IMR-90 (cell line): ENCODE data around the gene NCCRP1. TPM values are rescaled to one million over a fixed set of nuclear protein-coding genes. Genes with fewer than 3 reads are reported as not detected.

Experiments
- ATAC-seq: fragments of 200-7000 bp; cut with Tn5 transposase; 2 replicates; pipeline ENCODE4 v1.9.1; 2020; ENCODE audit warnings: low read depth, mild to moderate bottlenecking, moderate library complexity
- BruUV-seq: library from RNA; stranded (reverse); fragments of 400-500 nt; replicated peaks from 2 replicates; lab custom pipeline; 2021; lab: Mats Ljungman, UMichigan
- CTCF ChIA-PET: fragments of 300-600 bp; formaldehyde crosslinking; extraction: SDS; loops from one replicate; lab custom pipeline; 2021; ENCODE audit warnings: antibody characterized with exemption; lab: Yijun Ruan, JAX
- POLR2A ChIA-PET: fragments of 300-600 bp; sonication (Branson Sonifier 250); formaldehyde crosslinking; loops from one replicate; lab custom pipeline; 2022; ENCODE audit warnings: antibody characterized with exemption; ENCODE audit not compliant: unreplicated experiment; lab: Charles Lee
- DNase-seq: peaks from one replicate; pipeline ENCODE4 v3.0.0; 2013
- H2AFZ ChIP-seq: replicated peaks from 2 replicates; pipeline ENCODE3; 2013; ENCODE audit warnings: low read length, mild to moderate bottlenecking; ENCODE audit not compliant: poor library complexity
- H2AK5ac ChIP-seq: 2 replicates; pipeline ENCODE4 v1.6.1; 2013; ENCODE audit warnings: low read depth, low read length, inconsistent platforms
- H2AK9ac ChIP-seq: replicated peaks from 2 replicates; pipeline ENCODE3; 2013; ENCODE audit warnings: mild to moderate bottlenecking, low read depth, low read length, moderate library complexity; ENCODE audit not compliant: poor library complexity
- H2BK120ac ChIP-seq: 2 replicates; pipeline ENCODE4 v1.6.1; 2013; ENCODE audit warnings: low read depth, low read length, inconsistent platforms
- H2BK15ac ChIP-seq: 3 replicates; pipeline ENCODE4 v1.6.1; 2013; ENCODE audit warnings: low read depth, low read length, inconsistent platforms
- H2BK20ac ChIP-seq: 2 replicates; pipeline ENCODE4 v1.6.1; 2013; ENCODE audit warnings: low read depth, mild to moderate bottlenecking, inconsistent platforms, low read length, moderate library complexity
- H2BK5ac ChIP-seq: 2 replicates; pipeline ENCODE4 v1.6.1; 2013; ENCODE audit warnings: mild to moderate bottlenecking, low read depth, low read length, inconsistent platforms; ENCODE audit not compliant: poor library complexity, severe bottlenecking
- H3K14ac ChIP-seq: replicated peaks from 2 replicates; pipeline ENCODE4 v1.6.1; 2013; ENCODE audit warnings: low read depth, low read length, inconsistent platforms
- H3K18ac ChIP-seq: 2 replicates; pipeline ENCODE4 v1.6.1; 2013; ENCODE audit warnings: low read depth, low read length, control low read depth
- H3K23ac ChIP-seq: 2 replicates; pipeline ENCODE4 v1.6.1; 2013; ENCODE audit warnings: low read depth, low read length, inconsistent platforms
- H3K27ac ChIP-seq: 2 replicates; pipeline ENCODE4 v1.5.1; 2013; ENCODE audit warnings: mild to moderate bottlenecking, control low read depth, low read length; ENCODE audit not compliant: insufficient read depth
- H3K27me3 ChIP-seq: 2 replicates; pipeline ENCODE4 v1.6.1; 2013; ENCODE audit warnings: low read length; ENCODE audit not compliant: control insufficient read depth, insufficient read depth
- H3K36me3 ChIP-seq: 2 replicates; pipeline ENCODE4 v1.6.1; 2013; ENCODE audit warnings: low read length, mixed read lengths; ENCODE audit not compliant: control insufficient read depth, insufficient read depth
- H3K4ac ChIP-seq: 2 replicates; pipeline ENCODE4 v1.6.1; 2013; ENCODE audit warnings: low read depth, low read length, inconsistent platforms
- H3K4me1 ChIP-seq: 2 replicates; pipeline ENCODE4 v1.6.1; 2013; ENCODE audit warnings: low read length, mixed read lengths; ENCODE audit not compliant: control insufficient read depth, insufficient read depth
- H3K4me2 ChIP-seq: 2 replicates; pipeline ENCODE4 v1.6.1; 2013; ENCODE audit warnings: low read depth, mild to moderate bottlenecking, control low read depth, low read length, moderate library complexity
- H3K4me3 ChIP-seq: 2 replicates; pipeline ENCODE4 v1.5.1; 2013; ENCODE audit warnings: low read depth, mild to moderate bottlenecking, control low read depth, low read length, moderate library complexity; ENCODE audit not compliant: insufficient read depth
- H3K56ac ChIP-seq: 2 replicates; pipeline ENCODE4 v1.6.1; 2013; ENCODE audit warnings: low read length, inconsistent platforms; ENCODE audit not compliant: insufficient read depth; ENCODE audit errors: extremely low read depth
- H3K79me1 ChIP-seq, 2 experiments: 2 replicates each; pipeline ENCODE4 v1.6.1; 2013; ENCODE audit warnings: low read length in 2 of 2, inconsistent platforms in 1 of 2, low read depth in 1 of 2
- H3K9ac ChIP-seq: 2 replicates; pipeline ENCODE4 v1.6.1; 2013; ENCODE audit warnings: low read depth, low read length, control low read depth
- H3K9me1 ChIP-seq: 2 replicates; pipeline ENCODE4 v1.6.1; 2013; ENCODE audit warnings: low read length, inconsistent platforms; ENCODE audit not compliant: insufficient read depth
- H3K9me3 ChIP-seq: 2 replicates; pipeline ENCODE4 v1.6.1; 2013; ENCODE audit warnings: low read length; ENCODE audit not compliant: control insufficient read depth, insufficient read depth
- H4K20me1 ChIP-seq: 2 replicates; pipeline ENCODE4 v1.6.1; 2013; ENCODE audit warnings: low read length, inconsistent platforms; ENCODE audit not compliant: insufficient read depth
- H4K5ac ChIP-seq: 2 replicates; pipeline ENCODE4 v1.6.1; 2013; ENCODE audit warnings: mild to moderate bottlenecking, low read depth, low read length, control low read depth
- H4K8ac ChIP-seq, 2 experiments: 2 replicates each; pipeline ENCODE4 v1.6.1; 2013; ENCODE audit warnings: low read depth in 2 of 2, low read length in 2 of 2, control low read depth in 1 of 2, inconsistent platforms in 1 of 2
- H4K91ac ChIP-seq: 2 replicates; pipeline ENCODE4 v1.6.1; 2013; ENCODE audit warnings: low read depth, low read length, inconsistent platforms; ENCODE audit not compliant: insufficient read depth
- BHLHE40 ChIP-seq: fragments of 150-350 bp; IDR thresholded peaks from 2 replicates; pipeline ENCODE4 v1.6.1; 2016; ENCODE audit warnings: mild to moderate bottlenecking, low read depth, low read length
- CEBPB ChIP-seq: IDR thresholded peaks from 2 replicates; pipeline ENCODE4 v1.6.1; 2012; ENCODE audit warnings: low read depth, low read length, improper control_type of control experiment
- CHD1 ChIP-seq: IDR thresholded peaks from 2 replicates; pipeline ENCODE4 v1.6.1; 2012; ENCODE audit warnings: low read depth, low read length, improper control_type of control experiment
- CTCF ChIP-seq: conservative IDR thresholded peaks from 2 replicates; pipeline ENCODE4 v1.5.1; 2012; ENCODE audit warnings: mild to moderate bottlenecking, low read depth, low read length, improper control_type of control experiment
- ELK1 ChIP-seq: fragments of 150-350 bp; IDR thresholded peaks from 2 replicates; pipeline ENCODE4 v1.6.1; 2016; ENCODE audit warnings: low read depth, mild to moderate bottlenecking, low read length, moderate library complexity, borderline replicate concordance
- FOS ChIP-seq: fragments of 150-350 bp; IDR thresholded peaks from 2 replicates; pipeline ENCODE4 v1.6.1; 2016; ENCODE audit warnings: low read depth, low read length
- MAFK ChIP-seq: IDR thresholded peaks from 2 replicates; pipeline ENCODE4 v1.6.1; 2012; ENCODE audit warnings: low read depth, low read length, improper control_type of control experiment
- MAZ ChIP-seq: IDR thresholded peaks from 2 replicates; pipeline ENCODE4 v1.6.1; 2012; ENCODE audit warnings: low read depth, mild to moderate bottlenecking, low read length, improper control_type of control experiment, moderate library complexity, borderline replicate concordance
- MXI1 ChIP-seq: IDR thresholded peaks from 2 replicates; pipeline ENCODE4 v1.6.1; 2012; ENCODE audit warnings: low read depth, mild to moderate bottlenecking, low read length, moderate library complexity, borderline replicate concordance
- NFE2L2 ChIP-seq: fragments of 150-350 bp; IDR thresholded peaks from 2 replicates; pipeline ENCODE4 v1.6.1; 2016; ENCODE audit warnings: low read depth, mild to moderate bottlenecking, low read length
- POLR2A ChIP-seq: IDR thresholded peaks from 2 replicates; pipeline ENCODE4 v1.6.1; 2012; ENCODE audit warnings: mild to moderate bottlenecking, low read depth, low read length
- RAD21 ChIP-seq: IDR thresholded peaks from 2 replicates; pipeline ENCODE4 v1.6.1; 2012; ENCODE audit warnings: low read length, improper control_type of control experiment
- RCOR1 ChIP-seq: IDR thresholded peaks from 2 replicates; pipeline ENCODE4 v1.6.1; 2012; ENCODE audit warnings: mild to moderate bottlenecking, low read length, improper control_type of control experiment; ENCODE audit not compliant: insufficient replicate concordance
- RFX5 ChIP-seq: IDR thresholded peaks from 2 replicates; pipeline ENCODE4 v1.8.0; 2012; ENCODE audit warnings: low read depth, mild to moderate bottlenecking, low read length, moderate library complexity
- SMC3 ChIP-seq: fragments of 150-350 bp; IDR thresholded peaks from 2 replicates; pipeline ENCODE4 v1.6.1; 2016; ENCODE audit warnings: low read depth, mild to moderate bottlenecking, antibody characterized with exemption, low read length, moderate library complexity
- USF2 ChIP-seq: fragments of 150-350 bp; IDR thresholded peaks from 2 replicates; pipeline ENCODE4 v1.6.1; 2017; ENCODE audit warnings: mild to moderate bottlenecking, antibody characterized with exemption, low read length, low read depth
- WGBS, 2 experiments: methylation state at CpG; one replicate each; pipeline versions ENCODE4 v1.1.5 to v1.1.7; 2013; ENCODE audit warnings: missing lambda C conversion rate in 2 of 2; ENCODE audit not compliant: insufficient read length in 1 of 2; ENCODE audit errors: extremely low coverage in 2 of 2; 5-methylcytosine and 5-hydroxymethylcytosine counted together
- dilution Hi-C: fragments of 300-500 bp; cut with HindIII; formaldehyde crosslinking; loops from one replicate; pipeline ENCODE4 v1.14.3; 2018; ENCODE audit warnings: low sequenced_read_pairs; ENCODE audit not compliant: unreplicated experiment
- in situ Hi-C: fragments of 300-500 bp; cut with MboI; formaldehyde crosslinking; loops from 3 replicates; pipeline ENCODE4 v1.14.3; 2019; ENCODE audit warnings: low sequenced_read_pairs, inconsistent platforms, mixed read lengths
- intact Hi-C: fragments of 100-400 bp; cut with micrococcal nuclease; formaldehyde crosslinking; loops from 2 replicates; pipeline ENCODE4 v1.10.0; 2022
- polyA plus RNA-seq, 3 experiments: library from polyadenylated mRNA; depleted of rRNA; stranded (reverse); fragments of >200 nt; gene quantifications; 2 replicates each; pipeline ENCODE4 v1.2.3, GENCODE V29; 2012; ENCODE audit warnings: low replicate concordance in 1 of 3
- total RNA-seq: library from RNA; depleted of rRNA; stranded (reverse); fragments of >200 nt; gene quantifications from 2 replicates; pipeline ENCODE4 v1.2.3, GENCODE V29; 2012

Gene NCCRP1
- total and polyA plus RNA-seq, 2 of the 4 experiments (the other 2 are of a cell fraction), result not detected

GRCh38 chr19:39188960-39189359, 7.8 kb upstream of the NCCRP1 start:
- no peak for DNase-seq
- H2BK5ac ChIP-seq, result no peak overlapping the region
- ATAC-seq, result no peak
- in situ Hi-C loops (loop anchor here (5.0 kb wide), 1 partner anchor 67 kb away; no protein-coding TSS in a partner anchor), dilution Hi-C loops (no loop called here), intact Hi-C loops (no loop called here)
- no peaks in the 10 kb centered on the region for H3K36me3 ChIP-seq
- no peak overlapping the region for H3K4me2 ChIP-seq
- no peak overlapping the region for H4K5ac ChIP-seq
- H3K18ac ChIP-seq, result no peak overlapping the region
- ChIA-PET POLR2A (no interaction called here), CTCF (no interaction called here)
- H3K4me3 ChIP-seq, result no peak overlapping the region
- no peak overlapping the region for H2AK5ac ChIP-seq
- H3K4ac ChIP-seq, result no peak overlapping the region
- no peak overlapping the region for H2BK20ac ChIP-seq
- H3K56ac ChIP-seq, result no peak overlapping the region
- no peak overlapping the region for H4K91ac ChIP-seq
- H3K79me1 ChIP-seq, result no peaks in the 10 kb centered on the region
- H2AFZ ChIP-seq, result no peak overlapping the region
- TF ChIP-seq USF2 (no peak), ELK1 (no peak), CEBPB (no peak), BHLHE40 (no peak), CTCF (no peak), MXI1 (no peak), CHD1 (no peak), NFE2L2 (no peak), POLR2A (no peak), MAZ (no peak), RAD21 (no peak), MAFK (no peak), FOS (no peak), RCOR1 (no peak), SMC3 (no peak), RFX5 (no peak)
- H3K9ac ChIP-seq, result no peak overlapping the region
- no peaks in the 10 kb centered on the region for H3K9me1 ChIP-seq
- no peak overlapping the region for H3K14ac ChIP-seq
- no peak overlapping the region for H2BK120ac ChIP-seq
- no peak overlapping the region for H3K23ac ChIP-seq
- no peak overlapping the region for H3K27ac ChIP-seq
- 94% methylated on average over 3 of the region's 6 CpGs; no CpG with 5 or more reads in 1 of the 2 experiments for WGBS, 2 experiments
- H3K9me3 ChIP-seq, result no peaks in the 10 kb centered on the region
- BruUV-seq, result no TSS peak
- no peak overlapping the region for H2AK9ac ChIP-seq
- peaks cover 11% of the 10 kb centered on the region for H3K27me3 ChIP-seq
- H4K8ac ChIP-seq, result no peak overlapping the region
- no peak overlapping the region for H2BK15ac ChIP-seq
- no peaks in the 10 kb centered on the region for H3K4me1 ChIP-seq
- H4K20me1 ChIP-seq, result no peaks in the 10 kb centered on the region
